Globus pallidus (tissue), 1 donor: ENCODE results near the gene LRMDA.

Experiments
- DNase-seq: peaks from one replicate; pipeline ENCODE4 v3.0.0-alpha.2; 2015; ENCODE audit warnings: low spot score

The LRMDA gene

DNA sequence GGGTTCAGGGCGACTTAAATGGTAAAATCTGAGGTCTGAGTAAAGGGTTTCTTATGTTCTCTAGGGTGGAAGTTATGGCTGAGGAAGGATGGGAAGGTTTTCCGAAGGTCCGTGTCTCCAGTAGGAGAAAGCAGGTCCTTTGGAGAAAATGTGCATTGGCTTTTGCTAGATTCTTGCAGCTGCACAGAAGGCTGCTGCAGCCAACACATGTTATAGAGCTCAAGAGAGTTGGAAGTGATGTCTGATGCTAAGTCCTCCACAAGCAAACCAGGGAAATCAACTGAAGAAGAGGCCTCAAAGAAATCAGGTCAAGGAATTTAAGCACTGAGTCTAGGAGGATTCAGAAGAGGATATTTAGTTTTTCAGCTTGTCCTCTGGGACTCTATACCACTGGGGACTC lies 404.6 kb downstream of the LRMDA start:
- no peak for DNase-seq

DNA sequence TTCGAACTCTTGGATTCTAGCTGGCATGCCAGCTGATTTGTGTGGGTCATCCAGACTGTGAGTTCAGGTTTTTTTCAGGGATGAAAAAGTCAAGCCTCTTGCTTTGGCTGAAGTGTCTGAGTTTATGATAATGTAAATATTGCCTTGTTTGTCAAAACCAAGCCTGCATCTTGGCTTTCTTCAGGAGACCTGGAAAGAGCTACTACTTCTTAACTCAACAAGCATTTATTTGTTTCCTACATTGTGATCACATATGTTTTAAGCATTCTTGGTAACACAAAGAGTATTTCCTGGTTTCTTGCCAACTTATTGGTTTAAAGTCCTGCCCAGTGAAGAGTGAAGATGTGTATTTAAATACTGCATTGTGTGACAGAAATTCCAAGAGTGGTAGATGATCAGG lies 407.1 kb downstream of the LRMDA start:
- DNase-seq, result no peak

GRCh38 chr10:75839020-75839419 lies 407.6 kb downstream of the LRMDA start:
- no peak for DNase-seq

DNA sequence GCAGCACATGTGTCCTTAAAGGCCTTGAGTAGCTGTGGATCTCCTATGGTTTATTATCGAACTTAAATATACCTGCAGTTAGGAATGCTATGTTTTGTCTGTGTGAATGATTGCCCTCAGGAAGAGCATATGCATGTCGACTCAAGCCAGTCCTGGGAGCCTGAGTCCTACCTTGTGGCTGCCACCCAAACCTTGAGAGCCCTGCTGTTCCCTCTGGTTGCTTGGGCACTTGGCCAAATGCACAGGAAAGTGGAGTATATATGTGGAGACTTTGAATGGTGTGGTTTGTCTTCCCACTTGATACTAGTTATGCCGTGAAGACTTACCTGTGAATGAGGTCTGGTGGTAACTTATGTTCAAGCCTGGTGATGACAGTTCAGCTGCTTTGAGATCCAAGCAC lies 409.8 kb downstream of the LRMDA start:
- DNase-seq, result no peak

DNA sequence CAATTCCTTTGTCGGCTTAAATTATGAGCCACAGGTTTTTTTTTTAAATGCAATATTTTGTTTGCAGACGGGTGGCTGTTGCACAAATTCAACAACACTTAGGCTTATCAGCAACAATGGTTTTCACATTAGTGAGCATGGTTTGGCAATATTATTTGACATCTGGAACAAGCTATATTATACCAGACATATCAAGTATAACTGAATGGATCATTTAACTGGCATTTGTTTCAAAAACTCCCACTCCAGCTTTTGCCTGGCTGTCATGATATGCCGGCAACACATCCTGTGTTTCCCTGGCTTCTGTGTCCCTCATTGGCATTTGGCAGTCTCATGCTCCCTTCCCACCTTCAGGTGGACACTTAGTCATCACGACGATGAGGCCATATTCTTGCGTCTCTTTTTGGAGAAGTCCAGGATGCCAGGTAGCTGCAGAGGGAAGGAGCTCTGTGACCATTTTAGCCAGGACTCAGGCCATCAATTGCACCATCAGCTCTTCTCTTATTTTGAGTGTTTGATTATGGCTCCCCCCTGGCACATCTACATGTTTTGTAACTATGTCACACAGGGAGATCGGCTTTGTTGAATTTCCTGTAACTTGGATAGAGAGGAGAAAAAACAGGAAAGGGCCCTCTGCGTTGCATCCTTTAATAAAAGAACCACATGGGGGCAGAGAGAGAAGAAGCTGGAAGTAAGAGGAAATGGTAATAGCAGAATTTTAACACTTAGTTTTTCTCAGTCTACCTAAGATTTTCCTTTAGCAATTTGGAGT lies 413.9 kb downstream of the LRMDA start:
- no peak for DNase-seq

GRCh38 chr10:75847477-75847876 lies 416.1 kb downstream of the LRMDA start:
- DNase-seq, result no peak

DNA sequence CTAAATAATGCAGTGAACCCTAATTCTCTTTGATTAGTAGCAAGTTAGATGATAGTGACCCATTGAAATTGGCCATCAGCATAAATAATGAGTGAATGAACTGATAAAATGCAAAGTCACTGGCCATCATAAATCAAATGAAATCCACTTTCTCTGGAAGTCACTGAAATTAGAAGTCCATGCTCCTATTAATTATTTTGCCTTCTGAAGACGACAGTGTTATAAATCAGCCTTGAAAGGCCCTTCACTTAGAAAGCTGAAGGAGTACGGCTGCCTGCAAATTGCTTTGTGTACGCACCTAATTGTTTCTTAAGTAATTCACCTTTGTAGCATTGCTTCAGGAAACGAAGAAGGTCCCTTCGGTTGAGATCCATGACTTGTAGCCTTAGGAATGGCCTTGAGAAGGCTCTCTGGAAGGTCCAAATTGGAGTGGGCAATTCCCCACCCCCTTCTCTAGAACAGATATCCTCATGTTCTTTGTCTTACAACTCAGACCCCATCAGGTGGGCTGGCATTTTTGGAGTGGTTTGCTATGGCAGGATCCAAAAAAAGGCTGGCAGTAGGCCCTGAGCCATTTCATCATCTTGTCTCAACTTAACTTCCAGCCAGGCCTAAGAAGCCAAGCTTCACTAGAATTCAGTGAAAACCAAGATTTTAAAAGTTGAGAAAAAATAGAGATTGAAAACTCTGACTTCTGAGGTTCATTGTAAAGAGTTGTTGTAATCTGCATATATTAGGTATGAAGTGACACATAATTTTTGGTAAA lies 420.3 kb downstream of the LRMDA start:
- DNase-seq, result no peak

DNA sequence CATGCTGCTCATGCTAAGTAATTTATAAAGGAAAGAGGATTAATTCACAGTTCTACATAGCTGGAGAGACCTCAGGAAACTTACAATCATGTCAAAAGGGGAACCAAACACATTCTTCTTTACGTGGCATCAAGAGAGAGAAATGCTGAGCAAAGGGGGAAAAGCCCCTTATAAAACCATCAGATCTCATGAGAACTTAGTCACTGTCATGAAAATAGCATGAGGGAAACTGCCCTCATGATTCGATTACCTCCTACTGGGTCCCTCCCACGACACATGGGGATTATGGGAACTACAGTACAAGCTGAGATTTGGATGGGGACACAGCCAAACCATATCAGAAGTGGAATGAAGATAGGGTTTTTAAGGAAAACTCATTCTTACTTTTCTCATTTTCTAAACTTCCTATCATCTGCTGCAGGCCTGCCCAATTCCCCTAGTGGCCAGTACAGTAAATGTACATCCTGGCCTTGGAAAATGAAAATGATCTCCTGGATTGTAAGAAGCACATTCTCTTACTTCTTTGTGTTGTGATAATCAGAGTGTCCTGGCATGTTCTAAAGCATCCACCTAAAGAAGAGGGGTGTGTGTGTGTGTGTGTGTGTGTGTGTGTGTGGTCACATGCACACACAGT lies 421.5 kb downstream of the LRMDA start:
- DNase-seq, result no peak

DNA sequence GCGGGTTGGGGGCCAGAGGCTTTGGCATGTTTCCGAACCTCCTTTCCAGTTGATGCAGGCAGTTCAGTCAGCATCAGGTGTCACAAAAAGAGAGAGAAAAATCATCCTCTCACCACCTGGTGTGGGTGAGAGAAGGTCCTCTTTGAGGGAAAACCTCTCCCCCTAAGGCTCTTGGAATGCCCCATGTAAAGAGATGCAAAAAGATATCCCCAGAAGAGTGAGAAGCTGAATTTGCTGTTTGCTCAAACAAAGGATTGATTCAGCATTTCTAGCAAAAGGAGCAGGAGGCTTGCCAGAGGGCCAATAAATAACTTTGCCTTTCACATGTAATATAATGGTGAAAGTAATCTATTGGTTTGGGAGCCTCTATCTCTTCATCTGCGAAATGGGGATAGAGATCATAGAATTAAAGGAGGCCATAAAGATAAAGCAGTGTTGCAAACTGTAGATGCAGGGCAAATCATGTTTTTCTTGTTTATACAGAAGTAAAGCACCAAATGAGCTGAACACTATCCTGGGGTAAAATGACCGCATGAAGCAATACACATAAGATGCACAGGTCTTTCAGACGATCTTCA lies 425.9 kb downstream of the LRMDA start:
- DNase-seq, result no peak

DNA sequence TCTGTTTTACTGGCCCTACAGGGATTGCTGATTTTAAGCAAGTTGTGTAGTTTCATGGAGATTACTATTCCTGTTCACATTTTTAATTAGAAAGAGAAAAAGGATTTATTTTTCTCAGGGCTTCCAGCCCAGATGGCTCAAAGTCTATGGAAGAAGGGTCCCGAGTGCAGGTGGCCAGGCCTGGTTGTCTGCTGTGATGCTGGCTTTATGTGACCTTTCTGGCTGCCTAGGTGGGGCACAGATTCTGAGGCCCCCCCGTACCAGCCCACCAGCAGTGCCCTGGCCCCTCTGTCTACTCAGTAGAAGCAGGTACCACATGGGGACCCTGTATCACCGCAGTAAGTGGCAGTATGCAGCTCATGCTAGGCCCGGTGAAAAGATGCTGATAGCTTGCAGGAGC lies 426.5 kb downstream of the LRMDA start:
- no peak for DNase-seq

DNA sequence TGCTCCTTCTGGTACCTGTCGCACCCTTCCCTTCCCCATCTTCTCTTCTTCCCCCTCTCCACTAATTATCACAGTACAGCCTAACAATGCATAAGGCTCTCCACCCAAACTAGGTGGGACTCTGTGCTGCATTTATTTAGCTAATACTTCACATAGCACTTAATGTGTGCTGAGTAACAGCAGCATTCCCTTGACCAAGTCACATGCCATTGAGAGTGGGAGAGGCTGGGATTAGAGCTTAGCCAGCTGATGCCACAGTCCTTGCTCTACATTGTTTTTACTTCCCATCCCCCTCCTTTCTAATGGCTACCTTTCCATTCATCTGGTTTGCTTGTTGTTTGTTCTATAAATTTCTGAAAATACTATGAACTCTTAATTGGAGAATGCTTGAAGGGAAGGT lies 426.9 kb downstream of the LRMDA start:
- DNase-seq, result no peak

DNA sequence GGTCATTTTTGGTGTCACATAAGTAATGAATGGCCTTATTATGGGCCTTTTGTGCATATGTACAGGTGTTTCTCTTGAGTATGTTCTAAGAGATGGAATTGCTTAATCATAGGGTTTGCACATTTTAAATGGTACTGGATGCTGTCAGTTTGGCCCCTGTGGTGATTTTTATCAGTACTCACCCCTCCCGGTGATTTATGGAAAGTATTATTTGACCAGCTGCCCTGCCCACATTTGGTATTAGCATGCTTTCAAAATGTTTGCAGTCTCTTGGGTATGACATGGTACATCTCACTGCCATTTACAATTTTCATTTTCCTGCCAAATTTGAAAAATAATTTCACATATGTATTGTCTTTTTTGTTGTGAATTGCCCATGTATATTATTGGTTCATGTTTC lies 427.7 kb downstream of the LRMDA start:
- no peak for DNase-seq

GRCh38 chr10:75860009-75860408 lies 428.6 kb downstream of the LRMDA start:
- no peak for DNase-seq

- no peak for DNase-seq
Observed at GRCh38 chr10:75861582-75861981, 430.2 kb downstream of the LRMDA start.

GRCh38 chr10:75862935-75863334 lies 431.5 kb downstream of the LRMDA start:
- no peak for DNase-seq

- DNase-seq, result no peak
Observed at GRCh38 chr10:75864717-75865116, 433.3 kb downstream of the LRMDA start.

DNA sequence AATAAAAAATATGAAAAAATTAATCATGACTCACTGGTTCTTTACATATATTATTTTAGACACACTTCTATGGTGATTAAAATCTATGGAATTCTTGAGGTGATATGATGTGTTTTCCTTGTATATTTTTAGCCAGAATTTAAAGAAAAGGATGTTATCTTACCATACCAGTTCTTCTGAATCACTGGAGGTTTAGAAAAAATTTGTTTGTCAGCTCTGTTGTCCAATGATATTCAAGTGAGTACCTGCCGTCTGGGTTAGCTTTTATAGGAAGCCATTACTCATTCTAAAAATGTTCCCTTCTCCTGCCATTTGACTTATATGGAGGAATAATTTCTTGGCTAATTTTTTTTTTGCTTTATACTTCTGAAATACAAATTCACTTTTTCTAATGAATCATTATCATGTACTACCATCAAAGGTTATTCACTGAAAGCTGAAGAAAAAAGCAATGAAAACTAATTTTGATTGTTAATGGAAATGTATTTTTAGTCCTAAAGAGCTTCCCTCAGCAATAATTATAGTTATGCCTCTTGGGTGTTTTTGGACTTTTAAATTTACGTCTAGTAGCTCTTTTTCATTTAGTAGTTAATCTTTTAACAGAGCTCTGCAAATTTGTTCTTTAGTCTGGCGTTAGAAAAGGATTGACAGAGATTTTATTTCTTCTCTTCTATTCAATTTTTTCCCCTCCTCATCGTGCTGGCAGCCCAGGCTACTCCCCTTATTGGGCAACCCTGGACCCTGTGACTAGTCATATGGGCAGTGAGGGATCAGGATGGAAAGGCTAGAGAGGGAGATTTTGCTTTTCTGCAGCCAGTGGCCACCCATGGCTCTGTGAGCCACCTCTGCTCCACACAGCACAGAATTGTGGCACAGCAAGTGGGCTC lies 434.2 kb downstream of the LRMDA start:
- DNase-seq, result no peak

GRCh38 chr10:75866300-75866625 lies 434.8 kb downstream of the LRMDA start:
- DNase-seq, result no peak

DNA sequence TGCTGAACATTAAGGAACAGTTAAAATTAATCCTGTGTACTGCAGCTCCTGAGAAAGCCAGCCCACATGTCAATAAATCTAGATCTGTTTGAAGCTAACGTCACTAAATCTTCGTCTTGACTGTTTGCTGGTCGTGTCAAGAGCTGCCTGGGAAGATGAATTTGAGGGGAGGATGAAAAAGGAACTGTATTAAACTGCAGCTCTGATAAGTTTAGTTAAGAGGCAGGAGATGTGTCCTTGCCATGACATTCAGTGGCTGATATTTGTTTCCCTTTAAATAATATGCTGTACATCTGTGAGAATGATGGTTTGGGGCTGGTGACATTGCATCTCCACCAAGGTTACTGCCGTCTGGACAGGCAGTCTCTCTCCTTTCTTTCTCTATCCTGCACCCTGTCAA lies 435.3 kb downstream of the LRMDA start:
- no peak for DNase-seq

DNA sequence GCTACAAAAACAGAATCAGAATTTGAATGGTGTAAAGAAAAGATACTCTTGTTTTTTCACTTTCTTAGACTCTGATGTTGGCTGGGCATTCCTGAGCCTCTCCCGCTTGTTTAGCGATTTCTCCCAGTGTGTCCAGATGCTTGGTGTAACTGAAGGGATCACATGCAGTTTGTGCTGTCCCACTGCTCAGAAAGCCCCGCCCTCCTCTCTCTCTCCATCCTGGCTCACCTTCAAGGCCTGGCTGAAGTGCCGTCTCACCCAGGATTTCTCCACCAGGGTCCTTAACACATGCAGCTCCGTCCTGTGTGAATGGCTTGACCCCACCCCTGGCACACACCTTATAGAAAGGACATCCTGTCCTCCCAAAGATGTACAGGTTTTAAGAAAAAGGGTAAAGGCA lies 437.1 kb downstream of the LRMDA start:
- DNase-seq, result no peak

- DNase-seq, result no peak
Observed at GRCh38 chr10:75870039-75870645, 438.7 kb downstream of the LRMDA start.

DNA sequence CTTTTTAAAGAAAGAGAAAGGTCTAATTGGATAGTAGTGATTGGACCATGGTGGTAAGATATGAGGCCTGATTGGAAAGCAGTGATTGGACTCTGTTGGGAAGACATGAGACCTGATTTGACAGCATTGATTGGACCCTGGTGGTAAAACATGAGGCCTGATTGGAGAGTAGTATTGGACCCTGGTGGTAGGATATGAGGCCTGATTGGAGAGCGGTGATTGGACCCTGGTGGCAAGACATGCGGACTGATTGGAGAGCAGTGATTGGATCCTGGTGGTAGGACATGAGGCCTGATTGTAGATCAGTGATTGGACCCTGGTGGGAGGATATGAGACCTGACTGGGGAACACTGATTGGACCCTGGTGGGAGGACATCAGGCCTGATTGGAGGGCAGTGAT lies 444.3 kb downstream of the LRMDA start:
- DNase-seq, result no peak
